Measurements from ENCODE around the gene PEPD.

PEPD gene

GRCh38 chr19:33456845-33457220 lies 64.8 kb downstream of the PEPD start:
- no peak overlapping the region for H3K4me3 ChIP-seq (ENCODE audit: low read depth, low read length)
- TF ChIP-seq, protein P1, sequence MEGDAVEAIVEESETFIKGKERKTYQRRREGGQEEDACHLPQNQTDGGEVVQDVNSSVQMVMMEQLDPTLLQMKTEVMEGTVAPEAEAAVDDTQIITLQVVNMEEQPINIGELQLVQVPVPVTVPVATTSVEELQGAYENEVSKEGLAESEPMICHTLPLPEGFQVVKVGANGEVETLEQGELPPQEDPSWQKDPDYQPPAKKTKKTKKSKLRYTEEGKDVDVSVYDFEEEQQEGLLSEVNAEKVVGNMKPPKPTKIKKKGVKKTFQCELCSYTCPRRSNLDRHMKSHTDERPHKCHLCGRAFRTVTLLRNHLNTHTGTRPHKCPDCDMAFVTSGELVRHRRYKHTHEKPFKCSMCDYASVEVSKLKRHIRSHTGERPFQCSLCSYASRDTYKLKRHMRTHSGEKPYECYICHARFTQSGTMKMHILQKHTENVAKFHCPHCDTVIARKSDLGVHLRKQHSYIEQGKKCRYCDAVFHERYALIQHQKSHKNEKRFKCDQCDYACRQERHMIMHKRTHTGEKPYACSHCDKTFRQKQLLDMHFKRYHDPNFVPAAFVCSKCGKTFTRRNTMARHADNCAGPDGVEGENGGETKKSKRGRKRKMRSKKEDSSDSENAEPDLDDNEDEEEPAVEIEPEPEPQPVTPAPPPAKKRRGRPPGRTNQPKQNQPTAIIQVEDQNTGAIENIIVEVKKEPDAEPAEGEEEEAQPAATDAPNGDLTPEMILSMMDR (IDR thresholded peaks at IDR 0.05; ENCODE audit: borderline replicate concordance, insufficient read depth, low read depth, low read length): no peak

DNA sequence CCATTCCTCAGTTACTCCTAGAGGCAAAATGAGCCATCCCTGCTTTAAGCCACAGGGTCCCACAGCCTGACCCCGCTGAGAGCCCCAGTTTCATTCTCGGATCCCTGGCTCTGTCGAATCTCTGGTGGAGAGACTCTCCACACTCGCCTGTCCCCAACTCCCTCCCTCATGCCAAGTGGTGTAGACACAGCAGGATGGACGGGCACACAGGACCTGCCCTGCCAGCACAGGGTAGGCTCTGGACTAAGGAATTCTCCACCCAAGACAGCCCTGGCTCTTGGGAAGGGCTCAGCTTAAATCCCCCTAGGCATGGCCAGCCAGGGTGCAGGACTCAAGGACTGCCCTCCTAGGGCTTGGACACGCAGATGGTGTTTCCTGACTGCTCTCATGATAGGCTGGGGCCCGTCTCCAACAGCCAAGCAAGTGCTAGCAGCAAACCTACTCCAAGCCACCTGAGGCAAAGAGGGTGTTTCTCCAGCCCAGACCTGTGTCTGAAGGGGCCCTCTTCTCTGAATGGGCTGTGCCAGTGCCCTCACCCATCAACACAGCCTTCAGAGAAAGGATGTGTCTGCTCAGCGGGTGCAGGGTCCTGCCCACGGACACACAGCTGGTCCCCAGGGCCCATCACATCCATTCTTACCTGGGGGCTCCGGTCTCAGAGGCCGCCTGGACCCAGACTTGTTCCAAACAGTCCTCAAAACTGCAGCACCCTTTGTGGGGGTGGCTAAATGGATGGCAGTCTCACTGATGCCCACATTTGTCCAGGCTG lies 65.3 kb downstream of the PEPD start:
- TF ChIP-seq, protein P1 (IDR thresholded peaks at IDR 0.05; ENCODE audit: borderline replicate concordance, insufficient read depth, low read depth, low read length): no peak
- no peak overlapping the region for H3K4me3 ChIP-seq (ENCODE audit: low read depth, low read length)

- H3K4me3 ChIP-seq (ENCODE audit: low read depth, low read length): no peak overlapping the region
- TF ChIP-seq, protein P1 (IDR thresholded peaks at IDR 0.05; ENCODE audit: borderline replicate concordance, insufficient read depth, low read depth, low read length): no peak
Observed at GRCh38 chr19:33453265-33453664, 68.3 kb downstream of the PEPD start.

DNA sequence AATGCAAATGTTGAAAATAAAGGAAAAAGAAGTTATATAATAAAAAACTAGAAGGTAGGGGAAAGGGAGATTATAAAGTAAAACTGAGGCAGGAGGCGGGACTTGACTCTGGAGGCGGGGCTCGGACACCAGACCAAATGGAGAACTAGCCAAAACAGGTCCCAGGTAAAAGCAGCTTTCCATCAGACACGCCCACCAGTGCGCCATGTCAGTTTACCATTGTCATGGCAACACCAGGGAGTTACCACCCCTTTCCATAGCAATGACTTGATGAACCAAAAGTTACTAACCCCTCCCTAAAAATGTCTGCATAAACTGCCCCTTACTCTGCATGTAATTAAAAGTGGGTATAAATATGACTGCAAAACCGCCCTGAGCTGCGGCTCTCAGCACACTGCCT lies 70.9 kb downstream of the PEPD start:
- TF ChIP-seq, protein P1 (IDR thresholded peaks at IDR 0.05; ENCODE audit: borderline replicate concordance, insufficient read depth, low read depth, low read length): no peak
- H3K4me3 ChIP-seq (ENCODE audit: low read depth, low read length): no peak overlapping the region

GRCh38 chr19:33449799-33450198 lies 71.8 kb downstream of the PEPD start:
- no peak overlapping the region for H3K4me3 ChIP-seq (ENCODE audit: low read depth, low read length)
- TF ChIP-seq, protein P1 (IDR thresholded peaks at IDR 0.05; ENCODE audit: borderline replicate concordance, insufficient read depth, low read depth, low read length): no peak

DNA sequence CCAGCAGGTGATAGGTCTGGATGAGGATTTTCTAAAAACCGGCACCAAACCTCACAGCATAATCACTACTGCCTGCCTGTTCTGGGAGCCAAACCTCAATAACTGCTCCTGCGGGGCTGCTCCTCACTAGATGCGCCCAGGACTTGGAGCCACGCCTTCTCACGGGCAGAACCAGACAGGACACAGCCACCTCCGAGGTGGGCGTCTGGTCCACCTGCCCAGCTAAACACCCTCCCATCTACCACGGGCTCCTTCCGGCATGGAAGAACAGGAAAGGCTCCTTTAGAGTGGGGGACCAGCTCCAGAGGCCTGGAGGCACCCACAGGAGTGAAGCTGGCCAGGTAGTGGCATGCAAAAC lies 73.5 kb downstream of the PEPD start:
- H3K4me3 ChIP-seq (ENCODE audit: low read depth, low read length): no peak overlapping the region
- TF ChIP-seq, protein P1 (IDR thresholded peaks at IDR 0.05; ENCODE audit: borderline replicate concordance, insufficient read depth, low read depth, low read length): no peak

All from GM12875 (cell line).